Erythroblast (primary cell): ENCODE results near the gene APOBEC4.

Experiments
- GATA1 ChIP-seq: IDR thresholded peaks from 2 replicates; pipeline ENCODE4 v1.6.1; 2011; ENCODE audit warnings: low read depth, mild to moderate bottlenecking, control low read depth, low read length, moderate library complexity
- POLR2A ChIP-seq: IDR thresholded peaks from 2 replicates; pipeline ENCODE4 v1.6.1; 2011; ENCODE audit warnings: mild to moderate bottlenecking, low read length

GRCh38 chr1:183630748-183631147 lies 22.4 kb downstream of the APOBEC4 start:
- TF ChIP-seq POLR2A (no peak), GATA1 (no peak)
